GM13976 (cell line): ENCODE measurements around the gene TPRA1.

ENCODE experiments used
- DNase-seq: peaks from one replicate; pipeline ENCODE4 v3.0.0; 2012; ENCODE audit warnings: low spot score
- in situ Hi-C: fragments of 300-500 bp; cut with MboI; formaldehyde crosslinking; loops from one replicate; pipeline ENCODE4 v1.12.0; 2022; ENCODE audit warnings: low sequenced_read_pairs, mixed read lengths, inconsistent platforms; ENCODE audit not compliant: unreplicated experiment
- TF ChIP-seq, protein P1 (sequence below): IDR thresholded peaks from 2 replicates; pipeline ENCODE4 v1.5.1; 2012; ENCODE audit warnings: borderline replicate concordance, mild to moderate bottlenecking; ENCODE audit not compliant: insufficient read depth; ENCODE audit errors: extremely low read depth, missing control alignments, control extremely low read depth

The TPRA1 gene

DNA sequence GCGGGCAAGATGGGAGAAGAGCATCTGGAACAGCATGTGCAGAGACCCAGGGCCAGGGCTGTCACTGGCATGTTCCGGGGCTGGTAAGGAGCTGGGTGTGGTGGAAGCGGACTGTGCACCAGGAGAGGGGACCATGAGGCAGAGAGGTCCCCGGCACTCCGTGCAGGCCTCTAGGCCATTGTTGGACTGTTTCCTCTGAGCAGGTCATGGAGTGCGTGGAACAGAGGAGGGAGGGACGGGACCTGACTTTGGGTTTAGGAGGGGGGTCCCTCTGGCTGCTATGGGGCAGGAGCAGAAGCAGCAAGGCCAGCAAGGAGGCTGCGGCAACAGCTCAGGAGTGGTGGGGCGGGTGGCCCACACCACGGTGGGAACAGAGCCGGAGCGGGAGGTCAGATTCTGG, 47.1 kb downstream of the TPRA1 start:
- in situ Hi-C loops: no loop called here
- TF ChIP-seq, protein P1, sequence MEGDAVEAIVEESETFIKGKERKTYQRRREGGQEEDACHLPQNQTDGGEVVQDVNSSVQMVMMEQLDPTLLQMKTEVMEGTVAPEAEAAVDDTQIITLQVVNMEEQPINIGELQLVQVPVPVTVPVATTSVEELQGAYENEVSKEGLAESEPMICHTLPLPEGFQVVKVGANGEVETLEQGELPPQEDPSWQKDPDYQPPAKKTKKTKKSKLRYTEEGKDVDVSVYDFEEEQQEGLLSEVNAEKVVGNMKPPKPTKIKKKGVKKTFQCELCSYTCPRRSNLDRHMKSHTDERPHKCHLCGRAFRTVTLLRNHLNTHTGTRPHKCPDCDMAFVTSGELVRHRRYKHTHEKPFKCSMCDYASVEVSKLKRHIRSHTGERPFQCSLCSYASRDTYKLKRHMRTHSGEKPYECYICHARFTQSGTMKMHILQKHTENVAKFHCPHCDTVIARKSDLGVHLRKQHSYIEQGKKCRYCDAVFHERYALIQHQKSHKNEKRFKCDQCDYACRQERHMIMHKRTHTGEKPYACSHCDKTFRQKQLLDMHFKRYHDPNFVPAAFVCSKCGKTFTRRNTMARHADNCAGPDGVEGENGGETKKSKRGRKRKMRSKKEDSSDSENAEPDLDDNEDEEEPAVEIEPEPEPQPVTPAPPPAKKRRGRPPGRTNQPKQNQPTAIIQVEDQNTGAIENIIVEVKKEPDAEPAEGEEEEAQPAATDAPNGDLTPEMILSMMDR: no peak

DNA sequence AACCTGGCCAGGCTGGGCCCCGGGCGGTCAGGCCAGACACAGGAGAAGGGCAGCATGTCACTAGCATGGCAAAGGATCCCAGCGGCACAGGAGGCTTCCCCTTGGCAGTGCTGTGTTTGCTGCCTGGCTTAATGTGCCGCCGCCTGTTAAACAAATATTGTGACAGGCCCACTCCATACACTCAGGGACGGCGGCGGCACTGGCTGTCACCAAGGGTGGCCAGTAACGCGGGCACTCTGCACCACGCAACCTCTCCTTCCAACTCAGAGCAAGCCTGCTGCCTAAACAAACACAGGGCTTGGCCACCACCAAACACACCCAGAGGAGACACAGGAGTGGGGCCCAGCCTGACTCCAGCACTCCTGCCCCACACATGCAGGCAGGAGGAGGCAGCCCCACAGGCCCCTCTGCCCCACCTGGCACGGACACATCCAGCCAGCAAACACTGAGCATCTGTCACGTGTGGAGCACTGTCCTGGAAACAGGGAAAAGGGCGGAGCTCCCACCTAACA, 48.0 kb downstream of the TPRA1 start:
- in situ Hi-C loops: no loop called here
- DNase-seq: no peak
- TF ChIP-seq, protein P1: no peak

More for the DNA sequence above, 47.1 kb downstream of the TPRA1 start:
- DNase-seq: no peak

DNA sequence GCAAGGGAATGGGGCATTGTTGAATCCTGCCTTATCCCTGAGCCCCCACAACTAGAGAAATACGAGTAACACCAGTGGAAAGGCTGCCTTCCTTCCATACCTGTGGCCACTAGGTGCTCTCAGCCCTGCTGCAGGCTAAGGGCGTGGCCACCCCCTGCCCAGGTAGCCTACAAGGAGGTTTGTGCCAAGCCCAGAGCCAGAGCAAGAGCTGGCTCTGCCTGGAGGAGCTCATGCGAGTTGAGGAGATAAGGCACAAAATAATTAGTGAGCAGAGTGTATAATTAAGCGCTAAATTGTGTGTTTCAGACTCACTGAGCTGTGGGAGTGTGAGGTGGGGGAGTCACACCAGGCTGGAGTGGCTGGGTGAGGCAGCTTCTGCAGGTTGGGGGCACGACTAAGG, 49.2 kb downstream of the TPRA1 start:
- DNase-seq: no peak
- TF ChIP-seq, protein P1: no peak
- in situ Hi-C loops: no loop called here

DNA sequence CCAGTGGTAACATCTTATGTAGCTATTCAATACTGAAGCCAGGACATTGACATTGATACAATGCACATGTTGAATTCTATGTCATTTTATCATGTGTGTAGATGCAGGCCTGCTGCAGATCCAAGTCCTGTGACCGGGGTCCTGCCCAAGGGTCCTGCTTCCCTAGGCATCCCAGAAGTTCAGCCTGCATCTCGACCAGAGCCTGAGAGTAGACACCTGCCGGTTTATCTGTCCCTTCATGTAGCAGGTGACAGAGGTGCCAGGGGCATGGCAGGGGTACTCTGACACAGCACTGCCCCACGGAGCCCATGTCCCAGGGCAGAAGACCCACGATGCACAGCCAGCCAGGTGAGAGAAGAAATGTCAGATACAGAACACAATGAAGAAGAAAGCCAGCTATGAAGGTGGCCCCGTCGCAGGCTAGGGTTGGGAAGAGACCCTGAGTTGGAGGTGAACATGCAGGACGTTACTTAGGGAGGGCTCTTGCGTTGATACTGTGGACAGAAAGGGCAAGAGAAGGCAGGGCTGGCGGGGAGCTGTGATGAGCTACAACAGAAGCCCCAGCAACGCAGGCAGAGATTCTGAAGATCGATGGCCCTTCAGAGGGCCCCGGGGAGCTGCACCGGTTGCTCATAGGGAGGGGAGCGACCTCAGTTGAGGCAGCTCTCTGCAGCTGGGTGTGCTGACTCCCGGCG, 51.0 kb downstream of the TPRA1 start:
- TF ChIP-seq, protein P1: no peak
- in situ Hi-C loops: no loop called here
- no peak for DNase-seq

DNA sequence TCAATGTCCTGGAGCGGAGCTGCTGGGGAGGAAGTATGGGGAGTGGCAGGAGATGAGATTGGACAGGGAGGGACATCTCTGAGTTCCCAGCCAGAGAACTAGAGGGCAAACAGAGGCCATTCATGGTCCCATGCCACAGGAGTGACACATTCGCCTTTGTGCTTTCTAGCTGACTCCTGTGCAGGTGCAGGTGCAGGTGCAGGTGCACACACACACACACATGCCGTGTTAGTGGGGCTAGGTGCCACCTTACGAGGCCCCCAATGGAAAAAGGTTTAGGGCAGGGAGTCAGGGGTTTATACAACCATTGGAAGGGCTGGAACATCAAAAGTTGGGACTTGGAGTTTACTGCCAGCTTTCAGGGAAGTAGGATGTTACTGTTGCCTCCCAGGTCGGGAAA, 52.0 kb downstream of the TPRA1 start:
- in situ Hi-C loops: no loop called here
- DNase-seq: no peak
- TF ChIP-seq, protein P1: no peak

DNA sequence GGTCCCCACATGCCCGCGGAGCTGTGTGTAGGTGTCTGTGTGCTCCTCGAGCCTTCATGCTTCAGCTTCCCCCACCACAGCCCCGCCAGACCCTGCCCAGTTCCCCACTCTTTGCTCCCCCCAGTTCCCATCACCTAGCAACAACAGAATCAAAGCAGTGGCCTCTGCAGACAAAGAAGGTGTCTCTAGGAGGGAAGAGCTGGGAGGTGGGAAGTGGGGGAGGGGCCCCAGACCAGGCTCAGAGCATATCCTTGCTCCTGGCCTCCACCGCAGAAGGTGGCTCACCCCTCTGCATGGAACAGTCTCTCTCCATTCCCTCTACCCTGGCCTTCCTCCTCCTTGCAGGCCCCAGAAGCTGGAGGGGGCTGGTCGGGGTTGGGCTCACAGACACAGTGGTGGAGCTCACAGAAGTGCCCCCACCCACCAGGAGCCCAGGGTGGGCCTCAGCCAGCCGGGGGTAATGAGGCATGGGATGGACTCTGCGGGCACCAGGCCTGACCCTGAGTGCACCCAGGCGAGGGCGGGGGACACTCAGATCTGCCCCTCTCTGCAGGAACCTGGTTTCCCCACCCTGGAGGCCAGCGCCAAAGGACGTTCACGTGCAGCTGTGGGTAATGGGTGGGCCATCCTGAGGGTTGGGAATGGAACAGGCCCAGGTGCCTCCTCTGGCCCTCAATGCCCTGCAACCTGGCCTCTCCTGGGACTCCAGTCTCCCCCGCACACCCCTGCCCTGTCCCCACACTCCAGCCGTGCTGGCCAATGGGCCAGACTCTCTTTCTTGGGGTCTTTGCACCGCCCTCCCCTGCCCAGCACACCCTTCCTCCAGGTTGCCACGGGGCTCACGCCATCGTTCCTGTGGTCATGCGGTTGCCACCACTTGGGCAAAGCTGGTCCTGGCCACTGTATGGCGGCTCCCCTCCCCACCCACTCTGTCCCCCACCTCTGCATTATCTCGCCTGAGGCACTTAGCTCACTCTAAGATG, 53.4 kb downstream of the TPRA1 start:
- DNase-seq: no peak
- in situ Hi-C loops: no loop called here
- TF ChIP-seq, protein P1: no peak
